SK-N-SH (cell line): ENCODE results near the gene RAB3A. TPM values are rescaled to one million over a fixed set of nuclear protein-coding genes. Genes with fewer than 3 reads are reported as not detected.
A peak's percentile ranks its signal among the peaks of the same experiment; 100 is the strongest.

ENCODE experiments used
- CHD2 ChIP-seq: fragments of 150-350 bp; IDR thresholded peaks from 2 replicates; pipeline ENCODE4 v1.6.1; 2018; ENCODE audit warnings: low read length; ENCODE audit not compliant: partially characterized antibody
- ELF1 ChIP-seq: IDR thresholded peaks from 2 replicates; pipeline ENCODE4 v1.4.0; 2012
- FOSL2 ChIP-seq: IDR thresholded peaks from 2 replicates; pipeline ENCODE4 v1.4.0; 2012; ENCODE audit warnings: low read depth, mild to moderate bottlenecking, moderate library complexity, borderline replicate concordance
- FOXJ3 ChIP-seq: sonication (generic); formaldehyde crosslinking; IDR thresholded peaks from 2 replicates; pipeline ENCODE4 v1.5.1; 2020; ENCODE audit warnings: mild to moderate bottlenecking, missing genetic modification reagents
- FOXM1 ChIP-seq: IDR thresholded peaks from 2 replicates; pipeline ENCODE4 v1.4.0; 2012; ENCODE audit warnings: low read depth, mild to moderate bottlenecking
- IRF3 ChIP-seq: fragments of 150-350 bp; IDR thresholded peaks from 2 replicates; pipeline ENCODE4 v1.6.1; 2016; ENCODE audit warnings: mild to moderate bottlenecking, low read depth, low read length
- JUND ChIP-seq: IDR thresholded peaks from 2 replicates; pipeline ENCODE4 v1.4.0; 2012
- MAX ChIP-seq: IDR thresholded peaks from 2 replicates; pipeline ENCODE4 v1.4.0; 2012; ENCODE audit warnings: low read depth
- MEF2A ChIP-seq: IDR thresholded peaks from 2 replicates; pipeline ENCODE4 v1.4.0; 2012; ENCODE audit warnings: low read depth, borderline replicate concordance
- MXI1 ChIP-seq: IDR thresholded peaks from 2 replicates; pipeline ENCODE4 v1.6.1; 2012; ENCODE audit warnings: mild to moderate bottlenecking, low read depth, low read length, improper control_type of control experiment
- NRF1 ChIP-seq: IDR thresholded peaks from 2 replicates; pipeline ENCODE4 v1.6.1; 2012; ENCODE audit warnings: low read depth, mild to moderate bottlenecking, low read length
- POLR2AphosphoS5 ChIP-seq: IDR thresholded peaks from 2 replicates; pipeline ENCODE4 v1.6.1; 2012; ENCODE audit warnings: low read depth, low read length
- RAD21 ChIP-seq: IDR thresholded peaks from 2 replicates; pipeline ENCODE4 v1.6.1; 2012; ENCODE audit warnings: mild to moderate bottlenecking, low read length
- REST ChIP-seq: IDR thresholded peaks from 2 replicates; pipeline ENCODE4 v1.6.1; 2012; ENCODE audit warnings: mild to moderate bottlenecking, low read depth, low read length, moderate library complexity
- RFX5 ChIP-seq: IDR thresholded peaks from 2 replicates; pipeline ENCODE4 v1.6.1; 2012; ENCODE audit warnings: mild to moderate bottlenecking, improper control_type of control experiment, low read length
- RXRA ChIP-seq: IDR thresholded peaks from 2 replicates; pipeline ENCODE4 v1.4.0; 2012; ENCODE audit warnings: low read depth, mild to moderate bottlenecking, borderline replicate concordance
- SMC3 ChIP-seq: IDR thresholded peaks from 2 replicates; pipeline ENCODE4 v1.6.1; 2012; ENCODE audit warnings: low read depth, low read length, improper control_type of control experiment
- TAF1 ChIP-seq: IDR thresholded peaks from 2 replicates; pipeline ENCODE4 v1.6.1; 2012; ENCODE audit warnings: low read depth, mild to moderate bottlenecking, low read length, moderate library complexity, borderline replicate concordance
- YY1 ChIP-seq: IDR thresholded peaks from 2 replicates; pipeline ENCODE4 v1.4.0; 2012; ENCODE audit warnings: low read depth, mild to moderate bottlenecking
- polyA plus RNA-seq, 3 experiments: library from polyadenylated mRNA; depleted of rRNA; stranded (reverse); fragments of >200 nt; gene quantifications; 2 replicates each; pipeline ENCODE4 v1.2.3, GENCODE V29; 2012
- TF ChIP-seq, protein P1 (sequence below): fragments of 200-600 bp; sonication (generic); IDR thresholded peaks from 2 replicates; pipeline ENCODE4 v1.6.1; 2017; ENCODE audit warnings: antibody characterized with exemption, mild to moderate bottlenecking, moderate library complexity
- TF ChIP-seq, protein P2 (sequence below): IDR thresholded peaks from 2 replicates; pipeline ENCODE4 v1.4.0; 2012; ENCODE audit warnings: low read depth, borderline replicate concordance
- TF ChIP-seq, protein P3 (sequence below): IDR thresholded peaks from 2 replicates; pipeline ENCODE4 v1.4.0; 2012; ENCODE audit warnings: low read depth, borderline replicate concordance

The RAB3A gene
- polyA plus RNA-seq, 1 of the 3 experiments (the other 2 are of a cell fraction), result 9.7 TPM

DNA sequence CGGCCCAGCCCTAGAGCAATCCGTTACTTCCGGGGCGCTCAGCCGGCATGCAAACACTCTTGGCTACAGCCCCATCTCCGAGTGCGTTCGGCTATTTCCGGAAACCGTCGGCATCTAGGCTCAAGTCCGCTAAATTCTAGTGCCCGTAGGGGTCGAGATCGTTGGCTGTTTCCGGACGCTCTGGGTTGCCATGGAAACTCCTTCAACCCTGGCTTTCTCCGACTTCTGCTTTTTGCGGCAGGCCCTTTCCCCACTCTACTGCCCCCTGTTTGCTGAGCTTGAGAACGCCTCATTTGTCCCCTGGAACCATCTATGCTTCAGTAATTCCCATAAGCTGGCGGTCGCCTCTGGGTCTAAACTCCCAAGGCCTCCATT lies 51.4 kb downstream of the RAB3A start (continued):
- TF ChIP-seq REST (no peak), MXI1 (peak; percentile 68), MEF2A (no peak), FOXM1 (no peak), FOXJ3 (no peak), TAF1 (peak; percentile 53; the same call in 1 of the 2 replicates), IRF3 (no peak), RXRA (no peak), JUND (no peak), RAD21 (peak; percentile 44), NRF1 (no peak), SMC3 (peak; percentile 11; the same call in 1 of the 2 replicates), MAX (0 out of 2 replicates have a peak, but pooled peaks have one; percentile 9), YY1 (peak; percentile 32; the same call in 1 of the 2 replicates), POLR2AphosphoS5 (no peak; the same call in 1 of the 2 replicates), FOSL2 (no peak), RFX5 (peak; percentile 55; the same call in 1 of the 2 replicates), CHD2 (peak; percentile 43), ELF1 (peak; percentile 75)
- TF ChIP-seq, protein P1, sequence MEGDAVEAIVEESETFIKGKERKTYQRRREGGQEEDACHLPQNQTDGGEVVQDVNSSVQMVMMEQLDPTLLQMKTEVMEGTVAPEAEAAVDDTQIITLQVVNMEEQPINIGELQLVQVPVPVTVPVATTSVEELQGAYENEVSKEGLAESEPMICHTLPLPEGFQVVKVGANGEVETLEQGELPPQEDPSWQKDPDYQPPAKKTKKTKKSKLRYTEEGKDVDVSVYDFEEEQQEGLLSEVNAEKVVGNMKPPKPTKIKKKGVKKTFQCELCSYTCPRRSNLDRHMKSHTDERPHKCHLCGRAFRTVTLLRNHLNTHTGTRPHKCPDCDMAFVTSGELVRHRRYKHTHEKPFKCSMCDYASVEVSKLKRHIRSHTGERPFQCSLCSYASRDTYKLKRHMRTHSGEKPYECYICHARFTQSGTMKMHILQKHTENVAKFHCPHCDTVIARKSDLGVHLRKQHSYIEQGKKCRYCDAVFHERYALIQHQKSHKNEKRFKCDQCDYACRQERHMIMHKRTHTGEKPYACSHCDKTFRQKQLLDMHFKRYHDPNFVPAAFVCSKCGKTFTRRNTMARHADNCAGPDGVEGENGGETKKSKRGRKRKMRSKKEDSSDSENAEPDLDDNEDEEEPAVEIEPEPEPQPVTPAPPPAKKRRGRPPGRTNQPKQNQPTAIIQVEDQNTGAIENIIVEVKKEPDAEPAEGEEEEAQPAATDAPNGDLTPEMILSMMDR, result peak; percentile 71
- TF ChIP-seq, protein P2, sequence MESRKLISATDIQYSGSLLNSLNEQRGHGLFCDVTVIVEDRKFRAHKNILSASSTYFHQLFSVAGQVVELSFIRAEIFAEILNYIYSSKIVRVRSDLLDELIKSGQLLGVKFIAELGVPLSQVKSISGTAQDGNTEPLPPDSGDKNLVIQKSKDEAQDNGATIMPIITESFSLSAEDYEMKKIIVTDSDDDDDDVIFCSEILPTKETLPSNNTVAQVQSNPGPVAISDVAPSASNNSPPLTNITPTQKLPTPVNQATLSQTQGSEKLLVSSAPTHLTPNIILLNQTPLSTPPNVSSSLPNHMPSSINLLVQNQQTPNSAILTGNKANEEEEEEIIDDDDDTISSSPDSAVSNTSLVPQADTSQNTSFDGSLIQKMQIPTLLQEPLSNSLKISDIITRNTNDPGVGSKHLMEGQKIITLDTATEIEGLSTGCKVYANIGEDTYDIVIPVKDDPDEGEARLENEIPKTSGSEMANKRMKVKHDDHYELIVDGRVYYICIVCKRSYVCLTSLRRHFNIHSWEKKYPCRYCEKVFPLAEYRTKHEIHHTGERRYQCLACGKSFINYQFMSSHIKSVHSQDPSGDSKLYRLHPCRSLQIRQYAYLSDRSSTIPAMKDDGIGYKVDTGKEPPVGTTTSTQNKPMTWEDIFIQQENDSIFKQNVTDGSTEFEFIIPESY, result no peak
- TF ChIP-seq, protein P3, sequence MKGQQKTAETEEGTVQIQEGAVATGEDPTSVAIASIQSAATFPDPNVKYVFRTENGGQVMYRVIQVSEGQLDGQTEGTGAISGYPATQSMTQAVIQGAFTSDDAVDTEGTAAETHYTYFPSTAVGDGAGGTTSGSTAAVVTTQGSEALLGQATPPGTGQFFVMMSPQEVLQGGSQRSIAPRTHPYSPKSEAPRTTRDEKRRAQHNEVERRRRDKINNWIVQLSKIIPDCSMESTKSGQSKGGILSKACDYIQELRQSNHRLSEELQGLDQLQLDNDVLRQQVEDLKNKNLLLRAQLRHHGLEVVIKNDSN, result no peak
